ENCODE results near the gene TMEM131L.

- no peak for TF ChIP-seq RAD21 (IDR thresholded peaks at IDR 0.05; ENCODE audit: low read depth)
- TF ChIP-seq EP300 (IDR thresholded peaks at IDR 0.05; ENCODE audit: borderline replicate concordance) = no peak
- TF ChIP-seq USF1 (IDR thresholded peaks at IDR 0.05) = no peak
Observed at GRCh38 chr4:153591441-153591840, 125.3 kb downstream of the TMEM131L start.

All from Ishikawa (cell line).